WTC11 (cell line): Measurements from ENCODE around the gene SDCCAG8. TPM values are rescaled to one million over a fixed set of nuclear protein-coding genes. Genes with fewer than 3 reads are reported as not detected.
A peak's percentile ranks its signal among the peaks of the same experiment; 100 is the strongest.

ENCODE experiments used
- ATAC-seq: fragments of 200-7000 bp; cut with Tn5 transposase; 2 replicates; pipeline ENCODE4 v1.10.0; 2021; ENCODE audit warnings: mild to moderate bottlenecking, moderate library complexity
- CTCF ChIA-PET: fragments of 300-600 bp; sonication (Branson Sonifier 250); formaldehyde crosslinking; loops from one replicate; lab custom pipeline; 2021; ENCODE audit warnings: antibody characterized with exemption; lab: Charles Lee
- POLR2A ChIA-PET: fragments of 350-600 bp; sonication (Branson Sonifier 250); formaldehyde crosslinking; loops from one replicate; lab custom pipeline; 2021; ENCODE audit warnings: antibody characterized with exemption; lab: Charles Lee
- DNase-seq: peaks from one replicate; pipeline ENCODE4 v3.0.0; 2021; ENCODE audit warnings: low spot score
- H3K27ac Mint-ChIP-seq: 2 replicates; pipeline ENCODE4 v1.8.0; 2021; ENCODE audit warnings: mixed read lengths
- H3K27me3 Mint-ChIP-seq: 2 replicates; pipeline ENCODE4 v1.8.0; 2021; ENCODE audit warnings: low read depth, mild to moderate bottlenecking, moderate library complexity, mixed read lengths
- H3K36me3 Mint-ChIP-seq: 2 replicates; pipeline ENCODE4 v1.8.0; 2021; ENCODE audit warnings: mixed read lengths
- H3K4me1 Mint-ChIP-seq: 2 replicates; pipeline ENCODE4 v1.8.0; 2022; ENCODE audit warnings: mixed read lengths
- H3K4me3 Mint-ChIP-seq: 2 replicates; pipeline ENCODE4 v1.8.0; 2021; ENCODE audit warnings: mild to moderate bottlenecking, moderate library complexity, mixed read lengths
- H3K9me3 Mint-ChIP-seq: 2 replicates; pipeline ENCODE4 v1.8.0; 2021; ENCODE audit warnings: mixed read lengths
- ESRRA ChIP-seq: sonication (generic); formaldehyde crosslinking; IDR thresholded peaks from 2 replicates; pipeline ENCODE4 v1.8.1; 2022; ENCODE audit warnings: mild to moderate bottlenecking, missing genetic modification reagents, borderline replicate concordance
- FOXK1 ChIP-seq: sonication (generic); formaldehyde crosslinking; IDR thresholded peaks from 2 replicates; pipeline ENCODE4 v1.8.0; 2022; ENCODE audit warnings: mild to moderate bottlenecking, moderate library complexity, missing genetic modification reagents
- JUN ChIP-seq: sonication (generic); formaldehyde crosslinking; IDR thresholded peaks from 2 replicates; pipeline ENCODE4 v1.8.0; 2023; ENCODE audit warnings: mild to moderate bottlenecking, missing genetic modification reagents
- RELA ChIP-seq: sonication (generic); formaldehyde crosslinking; IDR thresholded peaks from 2 replicates; pipeline ENCODE4 v1.8.1; 2022; ENCODE audit warnings: missing genetic modification reagents, mild to moderate bottlenecking, borderline replicate concordance
- SMAD3 ChIP-seq: sonication (generic); formaldehyde crosslinking; IDR thresholded peaks from 2 replicates; pipeline ENCODE4 v1.8.0; 2022; ENCODE audit warnings: missing genetic modification reagents, mild to moderate bottlenecking, borderline replicate concordance
- SMAD4 ChIP-seq: sonication (generic); formaldehyde crosslinking; IDR thresholded peaks from 2 replicates; pipeline ENCODE4 v1.8.0; 2022; ENCODE audit warnings: mild to moderate bottlenecking, missing genetic modification reagents
- SOX15 ChIP-seq: fragments of 250-450 bp; sonication (Bioruptor Pico); IDR thresholded peaks from 2 replicates; pipeline ENCODE4 v1.9.0; 2021; ENCODE audit warnings: mild to moderate bottlenecking
- SP1 ChIP-seq: sonication (generic); formaldehyde crosslinking; conservative IDR thresholded peaks from 2 replicates; pipeline ENCODE4 v1.8.1; 2022; ENCODE audit warnings: missing genetic modification reagents
- ZNF219 ChIP-seq: sonication (generic); formaldehyde crosslinking; IDR thresholded peaks from 2 replicates; pipeline ENCODE4 v1.8.0; 2023; ENCODE audit warnings: missing genetic modification reagents, mild to moderate bottlenecking, borderline replicate concordance
- ZNF671 ChIP-seq: fragments of 250-450 bp; sonication (Bioruptor Pico); IDR thresholded peaks from 2 replicates; pipeline ENCODE4 v1.8.0; 2021; ENCODE audit warnings: mild to moderate bottlenecking
- total RNA-seq: library from RNA; stranded (reverse); gene quantifications from 3 replicates; pipeline ENCODE4 v1.2.3, GENCODE V29; 2021
- TF ChIP-seq, protein P1 (sequence below): fragments of 250-450 bp; sonication (Bioruptor Pico); IDR thresholded peaks from 2 replicates; pipeline ENCODE4 v1.9.0; 2021; ENCODE audit warnings: mild to moderate bottlenecking
- TF ChIP-seq, protein P2 (sequence below): sonication (generic); formaldehyde crosslinking; IDR thresholded peaks from 2 replicates; pipeline ENCODE4 v1.8.1; 2022; ENCODE audit warnings: mild to moderate bottlenecking, missing genetic modification reagents, moderate library complexity, borderline replicate concordance
- TF ChIP-seq, protein P3 (sequence below): sonication (generic); formaldehyde crosslinking; IDR thresholded peaks from 2 replicates; pipeline ENCODE4 v1.8.1; 2023; ENCODE audit warnings: mild to moderate bottlenecking, missing genetic modification reagents, moderate library complexity
- TF ChIP-seq, protein P4 (sequence below): fragments of 200-600 bp; IDR thresholded peaks from 2 replicates; pipeline ENCODE4 v1.8.0; 2022; ENCODE audit warnings: antibody characterized with exemption
- TF ChIP-seq, protein P5 (sequence below): sonication (generic); formaldehyde crosslinking; IDR thresholded peaks from 2 replicates; pipeline ENCODE4 v1.8.0; 2022; ENCODE audit warnings: mild to moderate bottlenecking, missing genetic modification reagents
- TF ChIP-seq, protein P6 (sequence below): sonication (generic); formaldehyde crosslinking; IDR thresholded peaks from 2 replicates; pipeline ENCODE4 v1.8.0; 2023; ENCODE audit warnings: missing genetic modification reagents, mild to moderate bottlenecking, borderline replicate concordance
- TF ChIP-seq, protein P7 (sequence below): fragments of 250-450 bp; sonication (Bioruptor Pico); IDR thresholded peaks from 2 replicates; pipeline ENCODE4 v1.9.0; 2021; ENCODE audit warnings: moderate library complexity, mild to moderate bottlenecking, inconsistent platforms, borderline replicate concordance

The SDCCAG8 gene
- total RNA-seq, 1 experiment from 2014 or later: 44.3 TPM

DNA sequence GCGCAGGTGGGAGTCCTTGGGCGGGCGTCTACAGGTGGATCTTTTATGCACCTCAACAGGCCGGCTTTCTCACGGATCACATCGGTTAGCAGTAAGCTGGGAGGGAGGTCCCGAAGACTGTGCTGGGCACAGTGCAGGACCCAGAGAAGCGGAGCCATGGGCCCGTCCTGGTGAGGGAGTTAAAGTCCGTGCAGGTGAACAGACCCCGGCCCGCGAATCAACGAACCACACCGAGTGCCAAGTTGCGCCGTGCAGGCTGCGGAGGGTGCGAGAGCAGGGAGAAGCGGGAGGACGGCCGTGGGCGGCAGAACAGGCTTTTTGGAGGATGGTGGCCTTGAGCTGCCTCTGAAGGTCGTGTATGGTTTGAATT is 233.3 kb downstream of the SDCCAG8 start (continued):
- TF ChIP-seq, protein P1, sequence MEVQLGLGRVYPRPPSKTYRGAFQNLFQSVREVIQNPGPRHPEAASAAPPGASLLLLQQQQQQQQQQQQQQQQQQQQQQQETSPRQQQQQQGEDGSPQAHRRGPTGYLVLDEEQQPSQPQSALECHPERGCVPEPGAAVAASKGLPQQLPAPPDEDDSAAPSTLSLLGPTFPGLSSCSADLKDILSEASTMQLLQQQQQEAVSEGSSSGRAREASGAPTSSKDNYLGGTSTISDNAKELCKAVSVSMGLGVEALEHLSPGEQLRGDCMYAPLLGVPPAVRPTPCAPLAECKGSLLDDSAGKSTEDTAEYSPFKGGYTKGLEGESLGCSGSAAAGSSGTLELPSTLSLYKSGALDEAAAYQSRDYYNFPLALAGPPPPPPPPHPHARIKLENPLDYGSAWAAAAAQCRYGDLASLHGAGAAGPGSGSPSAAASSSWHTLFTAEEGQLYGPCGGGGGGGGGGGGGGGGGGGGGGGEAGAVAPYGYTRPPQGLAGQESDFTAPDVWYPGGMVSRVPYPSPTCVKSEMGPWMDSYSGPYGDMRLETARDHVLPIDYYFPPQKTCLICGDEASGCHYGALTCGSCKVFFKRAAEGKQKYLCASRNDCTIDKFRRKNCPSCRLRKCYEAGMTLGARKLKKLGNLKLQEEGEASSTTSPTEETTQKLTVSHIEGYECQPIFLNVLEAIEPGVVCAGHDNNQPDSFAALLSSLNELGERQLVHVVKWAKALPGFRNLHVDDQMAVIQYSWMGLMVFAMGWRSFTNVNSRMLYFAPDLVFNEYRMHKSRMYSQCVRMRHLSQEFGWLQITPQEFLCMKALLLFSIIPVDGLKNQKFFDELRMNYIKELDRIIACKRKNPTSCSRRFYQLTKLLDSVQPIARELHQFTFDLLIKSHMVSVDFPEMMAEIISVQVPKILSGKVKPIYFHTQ (CRISPR knock-in tag): no peak
- no peak for TF ChIP-seq RELA (CRISPR knock-in tag)

DNA sequence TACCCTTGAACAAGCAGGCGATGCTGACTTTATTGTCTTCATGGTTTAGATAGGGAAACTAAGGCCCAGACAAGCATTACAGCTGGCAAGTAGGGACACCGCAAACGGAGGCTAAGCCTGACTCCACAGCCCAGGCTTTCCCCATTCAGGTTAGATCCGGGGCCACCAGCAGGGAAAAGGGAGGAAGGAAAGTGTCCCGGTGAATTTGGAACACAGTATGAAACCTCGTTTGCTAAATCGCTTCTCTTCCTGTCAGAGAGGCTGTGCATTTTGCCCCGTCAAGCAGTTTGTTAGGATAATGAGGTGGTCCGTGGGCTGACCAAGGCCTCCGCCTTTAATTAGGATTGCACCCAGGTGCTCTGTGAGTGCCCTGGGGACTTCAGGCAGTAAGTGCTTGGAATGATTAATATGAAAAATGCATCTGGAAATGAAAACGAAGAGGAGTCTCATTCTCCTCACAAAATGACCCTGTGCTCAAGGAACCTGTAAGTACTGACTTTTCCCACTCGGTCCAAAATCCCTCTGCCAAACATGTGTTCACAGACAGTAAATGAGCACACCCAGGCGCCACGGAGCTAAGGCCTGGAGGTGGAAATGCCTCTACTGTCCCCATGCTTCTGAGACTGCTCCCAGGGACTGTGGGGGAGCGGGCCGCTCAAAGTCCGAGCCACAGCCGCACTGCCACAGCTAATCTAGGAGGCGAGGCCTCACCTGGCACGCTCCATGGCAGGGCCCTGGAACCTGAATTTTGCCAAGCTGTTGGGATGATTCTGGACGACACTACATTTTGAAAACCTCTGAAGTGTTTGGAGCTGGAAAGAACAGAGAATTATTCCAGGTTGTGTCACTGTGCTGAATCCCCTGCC is 234.1 kb downstream of the SDCCAG8 start:
- Mint-ChIP-seq H3K4me1 (peaks cover 82% of the 10 kb centered on the region), H3K27me3 (no peaks in the 10 kb centered on the region), H3K36me3 (peaks cover 13% of the 10 kb centered on the region; the same call in 1 of the 2 replicates), H3K9me3 (no peaks in the 10 kb centered on the region), H3K27ac (peak overlapping the region; percentile 99), H3K4me3 (peak overlapping the region; percentile 54)
- ATAC-seq: peak; percentile 16
- ChIA-PET POLR2A (interaction anchor here (0.7 kb wide), 1 partner anchor 225 kb away, joined by 3 read pairs; no protein-coding TSS in a partner anchor), CTCF (interaction anchor here (1.5 to 2.8 kb wide), 3 partner anchors 13 to 146 kb away, joined by 7 to 20 read pairs (median 10); no protein-coding TSS in a partner anchor)
- no peak for DNase-seq
- no peak for TF ChIP-seq SMAD3 (CRISPR knock-in tag)
- no peak for TF ChIP-seq SMAD4 (CRISPR knock-in tag)
- TF ChIP-seq, protein P1 (CRISPR knock-in tag): no peak
- TF ChIP-seq FOXK1: 0 out of 2 replicates have a peak, but pooled peaks have one; percentile 14
- TF ChIP-seq, protein P2, sequence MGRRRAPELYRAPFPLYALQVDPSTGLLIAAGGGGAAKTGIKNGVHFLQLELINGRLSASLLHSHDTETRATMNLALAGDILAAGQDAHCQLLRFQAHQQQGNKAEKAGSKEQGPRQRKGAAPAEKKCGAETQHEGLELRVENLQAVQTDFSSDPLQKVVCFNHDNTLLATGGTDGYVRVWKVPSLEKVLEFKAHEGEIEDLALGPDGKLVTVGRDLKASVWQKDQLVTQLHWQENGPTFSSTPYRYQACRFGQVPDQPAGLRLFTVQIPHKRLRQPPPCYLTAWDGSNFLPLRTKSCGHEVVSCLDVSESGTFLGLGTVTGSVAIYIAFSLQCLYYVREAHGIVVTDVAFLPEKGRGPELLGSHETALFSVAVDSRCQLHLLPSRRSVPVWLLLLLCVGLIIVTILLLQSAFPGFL (CRISPR knock-in tag): no peak
- TF ChIP-seq, protein P3, sequence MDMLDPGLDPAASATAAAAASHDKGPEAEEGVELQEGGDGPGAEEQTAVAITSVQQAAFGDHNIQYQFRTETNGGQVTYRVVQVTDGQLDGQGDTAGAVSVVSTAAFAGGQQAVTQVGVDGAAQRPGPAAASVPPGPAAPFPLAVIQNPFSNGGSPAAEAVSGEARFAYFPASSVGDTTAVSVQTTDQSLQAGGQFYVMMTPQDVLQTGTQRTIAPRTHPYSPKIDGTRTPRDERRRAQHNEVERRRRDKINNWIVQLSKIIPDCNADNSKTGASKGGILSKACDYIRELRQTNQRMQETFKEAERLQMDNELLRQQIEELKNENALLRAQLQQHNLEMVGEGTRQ (CRISPR knock-in tag): no peak
- TF ChIP-seq SOX15 (CRISPR knock-in tag): no peak
- no peak for TF ChIP-seq JUN (CRISPR knock-in tag)
- TF ChIP-seq ZNF671 (CRISPR knock-in tag): no peak
- TF ChIP-seq, protein P4, sequence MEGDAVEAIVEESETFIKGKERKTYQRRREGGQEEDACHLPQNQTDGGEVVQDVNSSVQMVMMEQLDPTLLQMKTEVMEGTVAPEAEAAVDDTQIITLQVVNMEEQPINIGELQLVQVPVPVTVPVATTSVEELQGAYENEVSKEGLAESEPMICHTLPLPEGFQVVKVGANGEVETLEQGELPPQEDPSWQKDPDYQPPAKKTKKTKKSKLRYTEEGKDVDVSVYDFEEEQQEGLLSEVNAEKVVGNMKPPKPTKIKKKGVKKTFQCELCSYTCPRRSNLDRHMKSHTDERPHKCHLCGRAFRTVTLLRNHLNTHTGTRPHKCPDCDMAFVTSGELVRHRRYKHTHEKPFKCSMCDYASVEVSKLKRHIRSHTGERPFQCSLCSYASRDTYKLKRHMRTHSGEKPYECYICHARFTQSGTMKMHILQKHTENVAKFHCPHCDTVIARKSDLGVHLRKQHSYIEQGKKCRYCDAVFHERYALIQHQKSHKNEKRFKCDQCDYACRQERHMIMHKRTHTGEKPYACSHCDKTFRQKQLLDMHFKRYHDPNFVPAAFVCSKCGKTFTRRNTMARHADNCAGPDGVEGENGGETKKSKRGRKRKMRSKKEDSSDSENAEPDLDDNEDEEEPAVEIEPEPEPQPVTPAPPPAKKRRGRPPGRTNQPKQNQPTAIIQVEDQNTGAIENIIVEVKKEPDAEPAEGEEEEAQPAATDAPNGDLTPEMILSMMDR: no peak
- no peak; the same call in 1 of the 2 replicates for TF ChIP-seq SP1 (CRISPR knock-in tag)
- TF ChIP-seq ZNF219 (CRISPR knock-in tag): no peak
- TF ChIP-seq, protein P5, sequence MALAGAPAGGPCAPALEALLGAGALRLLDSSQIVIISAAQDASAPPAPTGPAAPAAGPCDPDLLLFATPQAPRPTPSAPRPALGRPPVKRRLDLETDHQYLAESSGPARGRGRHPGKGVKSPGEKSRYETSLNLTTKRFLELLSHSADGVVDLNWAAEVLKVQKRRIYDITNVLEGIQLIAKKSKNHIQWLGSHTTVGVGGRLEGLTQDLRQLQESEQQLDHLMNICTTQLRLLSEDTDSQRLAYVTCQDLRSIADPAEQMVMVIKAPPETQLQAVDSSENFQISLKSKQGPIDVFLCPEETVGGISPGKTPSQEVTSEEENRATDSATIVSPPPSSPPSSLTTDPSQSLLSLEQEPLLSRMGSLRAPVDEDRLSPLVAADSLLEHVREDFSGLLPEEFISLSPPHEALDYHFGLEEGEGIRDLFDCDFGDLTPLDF (CRISPR knock-in tag): no peak
- TF ChIP-seq, protein P6, sequence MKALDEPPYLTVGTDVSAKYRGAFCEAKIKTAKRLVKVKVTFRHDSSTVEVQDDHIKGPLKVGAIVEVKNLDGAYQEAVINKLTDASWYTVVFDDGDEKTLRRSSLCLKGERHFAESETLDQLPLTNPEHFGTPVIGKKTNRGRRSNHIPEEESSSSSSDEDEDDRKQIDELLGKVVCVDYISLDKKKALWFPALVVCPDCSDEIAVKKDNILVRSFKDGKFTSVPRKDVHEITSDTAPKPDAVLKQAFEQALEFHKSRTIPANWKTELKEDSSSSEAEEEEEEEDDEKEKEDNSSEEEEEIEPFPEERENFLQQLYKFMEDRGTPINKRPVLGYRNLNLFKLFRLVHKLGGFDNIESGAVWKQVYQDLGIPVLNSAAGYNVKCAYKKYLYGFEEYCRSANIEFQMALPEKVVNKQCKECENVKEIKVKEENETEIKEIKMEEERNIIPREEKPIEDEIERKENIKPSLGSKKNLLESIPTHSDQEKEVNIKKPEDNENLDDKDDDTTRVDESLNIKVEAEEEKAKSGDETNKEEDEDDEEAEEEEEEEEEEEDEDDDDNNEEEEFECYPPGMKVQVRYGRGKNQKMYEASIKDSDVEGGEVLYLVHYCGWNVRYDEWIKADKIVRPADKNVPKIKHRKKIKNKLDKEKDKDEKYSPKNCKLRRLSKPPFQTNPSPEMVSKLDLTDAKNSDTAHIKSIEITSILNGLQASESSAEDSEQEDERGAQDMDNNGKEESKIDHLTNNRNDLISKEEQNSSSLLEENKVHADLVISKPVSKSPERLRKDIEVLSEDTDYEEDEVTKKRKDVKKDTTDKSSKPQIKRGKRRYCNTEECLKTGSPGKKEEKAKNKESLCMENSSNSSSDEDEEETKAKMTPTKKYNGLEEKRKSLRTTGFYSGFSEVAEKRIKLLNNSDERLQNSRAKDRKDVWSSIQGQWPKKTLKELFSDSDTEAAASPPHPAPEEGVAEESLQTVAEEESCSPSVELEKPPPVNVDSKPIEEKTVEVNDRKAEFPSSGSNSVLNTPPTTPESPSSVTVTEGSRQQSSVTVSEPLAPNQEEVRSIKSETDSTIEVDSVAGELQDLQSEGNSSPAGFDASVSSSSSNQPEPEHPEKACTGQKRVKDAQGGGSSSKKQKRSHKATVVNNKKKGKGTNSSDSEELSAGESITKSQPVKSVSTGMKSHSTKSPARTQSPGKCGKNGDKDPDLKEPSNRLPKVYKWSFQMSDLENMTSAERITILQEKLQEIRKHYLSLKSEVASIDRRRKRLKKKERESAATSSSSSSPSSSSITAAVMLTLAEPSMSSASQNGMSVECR: no peak
- TF ChIP-seq ESRRA: no peak
- TF ChIP-seq, protein P7, sequence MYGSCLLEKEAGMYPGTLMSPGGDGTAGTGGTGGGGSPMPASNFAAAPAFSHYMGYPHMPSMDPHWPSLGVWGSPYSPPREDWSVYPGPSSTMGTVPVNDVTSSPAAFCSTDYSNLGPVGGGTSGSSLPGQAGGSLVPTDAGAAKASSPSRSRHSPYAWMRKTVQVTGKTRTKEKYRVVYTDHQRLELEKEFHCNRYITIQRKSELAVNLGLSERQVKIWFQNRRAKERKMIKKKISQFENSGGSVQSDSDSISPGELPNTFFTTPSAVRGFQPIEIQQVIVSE: no peak
- no peak for TF ChIP-seq RELA (CRISPR knock-in tag)
